T-helper 1 cell treated with Interleukin-12 subunit alpha and Interleukin-12 subunit beta and Interleukin-4 antibody, amounts not matched to agents 30 μg/mL and 1 μg/mL, for 36 hours (primary cell): ENCODE results near the gene NTNG2.
"Not testable (repeated sequence)": the region's sequence is repeated elsewhere in the genome, so short reads cannot be mapped to it uniquely, and the experiment has no call there.

Source experiments
- H3K27ac Mint-ChIP-seq: one replicate; pipeline ENCODE4 v1.8.0; 2021; ENCODE audit warnings: mild to moderate bottlenecking, mixed read lengths
- H3K27me3 Mint-ChIP-seq: one replicate; pipeline ENCODE4 v1.8.0; 2021; ENCODE audit warnings: low read depth, mixed read lengths
- H3K36me3 Mint-ChIP-seq: one replicate; pipeline ENCODE4 v1.8.0; 2021; ENCODE audit warnings: low read depth, mixed read lengths
- H3K4me1 Mint-ChIP-seq: one replicate; pipeline ENCODE4 v1.8.0; 2021; ENCODE audit warnings: low read depth, mixed read lengths
- H3K4me3 Mint-ChIP-seq: one replicate; pipeline ENCODE4 v1.8.0; 2021; ENCODE audit warnings: mild to moderate bottlenecking, moderate library complexity, mixed read lengths
- H3K9me3 Mint-ChIP-seq: one replicate; pipeline ENCODE4 v1.8.0; 2021; ENCODE audit warnings: mixed read lengths

The NTNG2 gene, protein sequence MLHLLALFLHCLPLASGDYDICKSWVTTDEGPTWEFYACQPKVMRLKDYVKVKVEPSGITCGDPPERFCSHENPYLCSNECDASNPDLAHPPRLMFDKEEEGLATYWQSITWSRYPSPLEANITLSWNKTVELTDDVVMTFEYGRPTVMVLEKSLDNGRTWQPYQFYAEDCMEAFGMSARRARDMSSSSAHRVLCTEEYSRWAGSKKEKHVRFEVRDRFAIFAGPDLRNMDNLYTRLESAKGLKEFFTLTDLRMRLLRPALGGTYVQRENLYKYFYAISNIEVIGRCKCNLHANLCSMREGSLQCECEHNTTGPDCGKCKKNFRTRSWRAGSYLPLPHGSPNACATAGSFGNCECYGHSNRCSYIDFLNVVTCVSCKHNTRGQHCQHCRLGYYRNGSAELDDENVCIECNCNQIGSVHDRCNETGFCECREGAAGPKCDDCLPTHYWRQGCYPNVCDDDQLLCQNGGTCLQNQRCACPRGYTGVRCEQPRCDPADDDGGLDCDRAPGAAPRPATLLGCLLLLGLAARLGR

GRCh38 chr9:132161743-132162184 is at the start of gene NTNG2:
Gene NTNG2 (plus strand): TSS chr9:132162058. CDS start chr9:132166832, 4,774 bp downstream.
- no peaks in the 10 kb centered on the region for H3K9me3 Mint-ChIP-seq
- H3K27ac Mint-ChIP-seq = peak within 1 kb of the TSS; percentile 96
- peak within 1 kb of the TSS; percentile 98 for H3K4me3 Mint-ChIP-seq
- H3K27me3 Mint-ChIP-seq = peaks cover 62% of the 10 kb centered on the region
- H3K4me1 Mint-ChIP-seq = peaks cover 12% of the 10 kb centered on the region
- peaks cover 2% of the 10 kb centered on the region for H3K36me3 Mint-ChIP-seq

GRCh38 chr9:132114102-132114707 is 47.7 kb upstream of the NTNG2 start:
- Mint-ChIP-seq H3K4me1 (no peaks in the 10 kb centered on the region), H3K9me3 (no peaks in the 10 kb centered on the region), H3K36me3 (no peaks in the 10 kb centered on the region), H3K27ac (no peak overlapping the region), H3K27me3 (peaks cover 33% of the 10 kb centered on the region), H3K4me3 (no peak overlapping the region)

GRCh38 chr9:132116583-132116982 is 45.3 kb upstream of the NTNG2 start:
- peaks cover 42% of the 10 kb centered on the region for H3K27me3 Mint-ChIP-seq
- H3K4me1 Mint-ChIP-seq = no peaks in the 10 kb centered on the region
- H3K36me3 Mint-ChIP-seq = no peaks in the 10 kb centered on the region
- H3K27ac Mint-ChIP-seq = no peak overlapping the region
- H3K4me3 Mint-ChIP-seq = no peak overlapping the region
- H3K9me3 Mint-ChIP-seq = no peaks in the 10 kb centered on the region

- Mint-ChIP-seq H3K27ac (no peak overlapping the region), H3K4me3 (no peak overlapping the region), H3K36me3 (no peaks in the 10 kb centered on the region), H3K9me3 (no peaks in the 10 kb centered on the region), H3K4me1 (no peaks in the 10 kb centered on the region), H3K27me3 (peaks cover 44% of the 10 kb centered on the region)
Measured at GRCh38 chr9:132117694-132118093, 44.2 kb upstream of the NTNG2 start.

GRCh38 chr9:132121021-132121420 is 40.8 kb upstream of the NTNG2 start:
- Mint-ChIP-seq H3K4me1 (peaks cover 6% of the 10 kb centered on the region), H3K36me3 (no peaks in the 10 kb centered on the region), H3K9me3 (no peaks in the 10 kb centered on the region), H3K27me3 (peaks cover 62% of the 10 kb centered on the region), H3K27ac (no peak overlapping the region), H3K4me3 (no peak overlapping the region)

GRCh38 chr9:132124800-132125199 is 37.1 kb upstream of the NTNG2 start:
- no peaks in the 10 kb centered on the region for H3K9me3 Mint-ChIP-seq
- peaks cover 11% of the 10 kb centered on the region for H3K4me1 Mint-ChIP-seq
- peaks cover 61% of the 10 kb centered on the region for H3K27me3 Mint-ChIP-seq
- H3K27ac Mint-ChIP-seq = no peak overlapping the region
- H3K4me3 Mint-ChIP-seq = no peak overlapping the region
- H3K36me3 Mint-ChIP-seq = no peaks in the 10 kb centered on the region

- Mint-ChIP-seq H3K9me3 (no peaks in the 10 kb centered on the region), H3K4me1 (peaks cover 11% of the 10 kb centered on the region), H3K36me3 (no peaks in the 10 kb centered on the region), H3K27ac (no peak overlapping the region), H3K4me3 (no peak overlapping the region), H3K27me3 (peaks cover 63% of the 10 kb centered on the region)
Measured at GRCh38 chr9:132125361-132125760, 36.5 kb upstream of the NTNG2 start.

- no peaks in the 10 kb centered on the region for H3K9me3 Mint-ChIP-seq
- no peak overlapping the region for H3K27ac Mint-ChIP-seq
- no peaks in the 10 kb centered on the region for H3K36me3 Mint-ChIP-seq
- H3K4me1 Mint-ChIP-seq = peaks cover 11% of the 10 kb centered on the region
- peak overlapping the region; percentile 19 for H3K4me3 Mint-ChIP-seq
- H3K27me3 Mint-ChIP-seq = peaks cover 62% of the 10 kb centered on the region
Measured at GRCh38 chr9:132125944-132126679, 35.7 kb upstream of the NTNG2 start.

DNA sequence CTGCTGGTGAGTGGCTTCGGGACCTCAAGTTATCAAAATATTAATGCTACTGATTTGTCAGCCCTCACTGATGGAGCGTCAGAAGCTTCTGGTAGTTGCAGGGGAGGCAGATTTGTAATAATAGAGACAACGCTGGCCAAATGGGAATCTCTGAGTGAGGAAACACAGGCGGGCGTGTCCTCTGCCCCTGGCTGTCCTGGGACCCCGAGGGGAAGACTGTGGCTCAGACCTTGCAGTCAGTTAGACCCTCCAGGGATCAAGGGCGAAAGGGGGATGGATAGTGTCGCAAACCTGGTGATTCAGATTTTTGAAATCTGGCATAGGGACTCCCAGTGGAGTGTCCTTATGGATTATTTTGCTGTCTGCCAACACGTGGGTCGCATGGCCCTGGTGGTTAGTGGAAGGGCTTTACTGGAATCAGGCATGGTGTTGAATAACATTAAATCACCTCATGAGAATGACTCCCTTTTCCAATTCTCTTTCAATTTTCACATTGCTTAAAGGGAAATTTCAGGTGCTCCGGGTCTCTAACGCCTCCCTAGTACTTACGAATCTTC is 35.1 kb upstream of the NTNG2 start:
- no peak overlapping the region for H3K27ac Mint-ChIP-seq
- H3K27me3 Mint-ChIP-seq = peaks cover 56% of the 10 kb centered on the region
- no peaks in the 10 kb centered on the region for H3K9me3 Mint-ChIP-seq
- no peak overlapping the region for H3K4me3 Mint-ChIP-seq
- peaks cover 11% of the 10 kb centered on the region for H3K4me1 Mint-ChIP-seq
- H3K36me3 Mint-ChIP-seq = no peaks in the 10 kb centered on the region

DNA sequence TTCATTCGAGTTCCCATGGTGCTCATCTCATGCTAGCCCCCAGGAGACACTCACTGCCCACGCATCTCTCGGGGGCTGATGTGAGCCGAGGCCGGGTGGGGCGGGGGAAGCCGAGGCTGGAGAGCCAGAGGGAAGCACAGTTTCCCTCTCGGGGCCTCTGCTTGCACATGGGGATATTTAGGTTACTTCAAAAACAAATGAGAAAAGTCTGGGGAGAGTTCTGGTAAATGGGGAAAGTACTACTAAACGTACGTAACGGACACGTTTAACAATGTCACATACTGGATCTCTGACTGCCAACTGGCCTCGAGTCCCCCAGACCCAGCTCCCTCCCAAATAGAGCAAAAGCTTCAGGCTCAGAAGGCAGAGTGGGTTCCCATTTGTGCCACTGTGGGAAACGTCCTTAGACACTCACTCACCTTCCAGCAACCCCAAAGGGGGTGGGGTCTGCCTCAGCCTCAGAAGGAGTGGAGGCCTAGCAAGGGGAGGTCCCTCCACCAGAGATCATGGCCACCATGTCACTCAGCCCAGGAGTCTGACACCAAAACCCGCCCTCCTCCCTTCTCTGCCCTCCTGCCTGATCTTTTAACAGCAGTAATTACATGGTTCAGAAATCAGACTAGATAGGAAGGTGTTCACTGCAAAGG is 33.8 kb upstream of the NTNG2 start:
- H3K27me3 Mint-ChIP-seq = peaks cover 49% of the 10 kb centered on the region
- H3K36me3 Mint-ChIP-seq = no peaks in the 10 kb centered on the region
- H3K4me3 Mint-ChIP-seq = no peak overlapping the region
- no peak overlapping the region for H3K27ac Mint-ChIP-seq
- peaks cover 11% of the 10 kb centered on the region for H3K4me1 Mint-ChIP-seq
- no peaks in the 10 kb centered on the region for H3K9me3 Mint-ChIP-seq

- Mint-ChIP-seq H3K27ac (no peak overlapping the region), H3K27me3 (peaks cover 40% of the 10 kb centered on the region), H3K9me3 (no peaks in the 10 kb centered on the region), H3K4me3 (no peak overlapping the region), H3K36me3 (no peaks in the 10 kb centered on the region), H3K4me1 (peaks cover 11% of the 10 kb centered on the region)
Measured at GRCh38 chr9:132129535-132129934, 32.3 kb upstream of the NTNG2 start.

DNA sequence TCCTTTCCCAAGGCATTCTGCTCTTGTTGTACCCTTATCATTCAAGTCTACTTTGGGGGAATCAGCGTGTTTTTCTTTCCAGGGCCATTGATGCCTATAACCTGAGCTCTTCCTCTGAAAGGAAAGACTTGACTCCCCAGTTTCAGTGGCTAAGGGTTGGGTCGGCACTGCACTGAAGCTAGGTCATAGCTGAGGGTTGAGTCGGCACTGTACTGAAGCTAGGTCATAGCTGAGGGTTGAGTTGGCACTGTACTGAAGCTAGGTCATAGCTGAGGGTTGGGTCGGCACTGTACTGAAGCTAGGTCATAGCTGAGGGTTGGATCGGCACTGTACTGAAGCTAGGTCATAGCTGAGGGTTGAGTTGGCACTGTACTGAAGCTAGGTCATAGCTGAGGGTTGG is 27.8 kb upstream of the NTNG2 start:
- peaks cover 30% of the 10 kb centered on the region for H3K27me3 Mint-ChIP-seq
- H3K27ac Mint-ChIP-seq, H3K9me3 Mint-ChIP-seq, H3K4me1 Mint-ChIP-seq, H3K36me3 Mint-ChIP-seq, H3K4me3 Mint-ChIP-seq: not testable (repeated sequence)

- H3K9me3 Mint-ChIP-seq = no peaks in the 10 kb centered on the region
- H3K4me3 Mint-ChIP-seq = no peak overlapping the region
- H3K4me1 Mint-ChIP-seq = no peaks in the 10 kb centered on the region
- H3K27me3 Mint-ChIP-seq = peaks cover 37% of the 10 kb centered on the region
- H3K27ac Mint-ChIP-seq = no peak overlapping the region
- H3K36me3 Mint-ChIP-seq = no peaks in the 10 kb centered on the region
Measured at GRCh38 chr9:132135456-132135855, 26.4 kb upstream of the NTNG2 start.
